ENCODE results near the gene NISCH. TPM values are rescaled to one million over a fixed set of nuclear protein-coding genes. Genes with fewer than 3 reads are reported as not detected.

The NISCH gene
- total RNA-seq, 4 donors from 2014 or later: 68.7 to 298 (median 94.6) TPM

GRCh38 chr3:52536369-52537164 is 81.2 kb downstream of the NISCH start, which contains the start of gene UQCC5:
Gene UQCC5 (plus strand): TSS chr3:52536605. CDS start chr3:52536756, 151 bp downstream.
- Histone ChIP-seq H3K27ac (peak within 1 kb of the TSS; percentile 92), H3K4me3 (peak within 1 kb of the TSS; percentile 74), H3K4me1 (peaks cover 80% of the 10 kb centered on the region), H3K27me3 (no peaks in the 10 kb centered on the region), H3K36me3 (no peaks in the 10 kb centered on the region), H3K9me3 (no peaks in the 10 kb centered on the region)
- 0% methylated on average over 8 of the region's 65 CpGs for WGBS
- DNase-seq (ENCODE audit: low spot score in 2 of 2): peak; percentile 98
- TF ChIP-seq POLR2AphosphoS5 (IDR thresholded peaks at IDR 0.05) (peak; percentile 83 to 95 (median 85)), POLR2A (IDR thresholded peaks at IDR 0.05) (peak; percentile 73 to 88), CTCF (IDR thresholded peaks at IDR 0.05) (no peak)

- H3K36me3 ChIP-seq: no peaks in the 10 kb centered on the region
- TF ChIP-seq POLR2A (IDR thresholded peaks at IDR 0.05) (no peak), EP300 (IDR thresholded peaks at IDR 0.05) (no peak), CTCF (IDR thresholded peaks at IDR 0.05) (no peak), POLR2AphosphoS5 (IDR thresholded peaks at IDR 0.05) (no peak)
- H3K9me3 ChIP-seq: no peaks in the 10 kb centered on the region
- 0% methylated on average over 6 of the region's 6 CpGs for WGBS
- no peak for DNase-seq (ENCODE audit: low spot score in 2 of 2)
- peaks cover 73% of the 10 kb centered on the region for H3K4me1 ChIP-seq
- peak overlapping the region; percentile 74 for H3K4me3 ChIP-seq
- H3K27ac ChIP-seq: peak overlapping the region; percentile 92
- no peaks in the 10 kb centered on the region for H3K27me3 ChIP-seq
These were observed 81.8 kb downstream of the NISCH start for GRCh38 chr3:52537165-52537620.

- DNase-seq (ENCODE audit: low spot score in 2 of 2): no peak
- Histone ChIP-seq H3K9me3 (no peaks in the 10 kb centered on the region), H3K4me3 (peak overlapping the region; percentile 74), H3K27me3 (no peaks in the 10 kb centered on the region), H3K4me1 (peaks cover 66% of the 10 kb centered on the region), H3K36me3 (no peaks in the 10 kb centered on the region), H3K27ac (peak overlapping the region; percentile 92)
- 76% methylated on average over 7 of the region's 7 CpGs for WGBS
- no peak for TF ChIP-seq POLR2A (IDR thresholded peaks at IDR 0.05)
- TF ChIP-seq CTCF (IDR thresholded peaks at IDR 0.05): no peak
- no peak for TF ChIP-seq EP300 (IDR thresholded peaks at IDR 0.05)
- no peak for TF ChIP-seq POLR2AphosphoS5 (IDR thresholded peaks at IDR 0.05)
These were observed 82.5 kb downstream of the NISCH start for GRCh38 chr3:52537726-52538421.

- H3K4me1 ChIP-seq: peaks cover 58% of the 10 kb centered on the region
- WGBS: 72% methylated on average over 5 of the region's 5 CpGs
- DNase-seq (ENCODE audit: low spot score in 2 of 2): no peak
- peaks cover 5% of the 10 kb centered on the region for H3K36me3 ChIP-seq
- no peak for TF ChIP-seq POLR2A (IDR thresholded peaks at IDR 0.05)
- no peaks in the 10 kb centered on the region for H3K9me3 ChIP-seq
- no peak overlapping the region for H3K27ac ChIP-seq
- H3K4me3 ChIP-seq: no peak overlapping the region
- no peaks in the 10 kb centered on the region for H3K27me3 ChIP-seq
These were observed 83.7 kb downstream of the NISCH start for GRCh38 chr3:52539010-52539653.

- TF ChIP-seq EP300 (IDR thresholded peaks at IDR 0.05): no peak
- no peak for TF ChIP-seq CTCF (IDR thresholded peaks at IDR 0.05)
- TF ChIP-seq POLR2AphosphoS5 (IDR thresholded peaks at IDR 0.05): no peak
- TF ChIP-seq POLR2A (IDR thresholded peaks at IDR 0.05): no peak
- Histone ChIP-seq H3K9me3 (no peaks in the 10 kb centered on the region), H3K4me3 (no peak overlapping the region), H3K27ac (no peak overlapping the region), H3K4me1 (peaks cover 39% of the 10 kb centered on the region), H3K36me3 (peaks cover 9% of the 10 kb centered on the region), H3K27me3 (no peaks in the 10 kb centered on the region)
- 54% methylated on average over 2 of the region's 2 CpGs for WGBS
- no peak for DNase-seq (ENCODE audit: low spot score in 2 of 2)
These were observed 85.6 kb downstream of the NISCH start for GRCh38 chr3:52541050-52541449.

Other genes with a start within 250 kb of the NISCH start
- gene TLR9, start 230.0 kb upstream of the NISCH start, total RNA-seq: under 1 TPM in 1 of 4 donors, not detected in 3; 0.16 TPM
- 10 to 100 TPM; 33.2 to 46.2 (median 42.6) TPM for gene TWF2, start 216.4 kb upstream of the NISCH start, total RNA-seq
- 10 to 100 TPM in 3 of 4 donors, 1 to 10 TPM in 1; 10.0 to 17.5 (median 11.3) TPM for gene PPM1M, start 209.8 kb upstream of the NISCH start, total RNA-seq
- gene WDR82, start 177.0 kb upstream of the NISCH start, total RNA-seq: 10 to 100 TPM; 46.7 to 57.6 (median 52.5) TPM
- gene GLYCTK, start 167.8 kb upstream of the NISCH start, total RNA-seq: 10 to 100 TPM in 1 of 4 donors, 1 to 10 TPM in 3; 2.6 to 11.9 (median 6.4) TPM
- 10 to 100 TPM in 1 of 4 donors, 1 to 10 TPM in 3; 3.4 to 10.1 (median 7.7) TPM for gene DNAH1, start 139.3 kb upstream of the NISCH start, total RNA-seq
- 100 to 1,000 TPM in 3 of 4 donors, 10 to 100 TPM in 1; 99.0 to 137 (median 120) TPM for gene BAP1, start 45.6 kb upstream of the NISCH start, total RNA-seq
- gene PHF7, start 44.9 kb upstream of the NISCH start, total RNA-seq: 10 to 100 TPM in 3 of 4 donors, 1 to 10 TPM in 1; 8.9 to 17.5 (median 11.4) TPM
- 10 to 100 TPM; 14.4 to 44.0 (median 26.5) TPM for gene SEMA3G, start 10.5 kb upstream of the NISCH start, total RNA-seq
- gene TNNC1, start 1.6 kb upstream of the NISCH start, total RNA-seq: 10 to 100 TPM in 1 of 4 donors, 1 to 10 TPM in 3; 1.4 to 15.9 (median 8.4) TPM
- 10 to 100 TPM in 2 of 4 donors, 1 to 10 TPM in 2; 5.3 to 21.1 (median 14.3) TPM for gene STAB1, start 39.7 kb downstream of the NISCH start, total RNA-seq
- 10 to 100 TPM; 51.8 to 68.7 (median 63.3) TPM for gene NT5DC2, start 78.3 kb downstream of the NISCH start, total RNA-seq
- gene UQCC5, start 81.0 kb downstream of the NISCH start, total RNA-seq: 1 to 10 TPM in 2 of 4 donors, under 1 TPM in 2; 0.68 to 4.0 (median 1.2) TPM
- gene PBRM1, start 230.3 kb downstream of the NISCH start, total RNA-seq: 10 to 100 TPM; 71.0 to 93.6 (median 85.5) TPM
- gene GNL3, start 230.4 kb downstream of the NISCH start, total RNA-seq: 100 to 1,000 TPM in 3 of 4 donors, 10 to 100 TPM in 1; 76.8 to 127 (median 106) TPM

Data from suprapubic skin (tissue), 4 donors.